Osteoblast (primary cell): Measurements from ENCODE around the gene SOX8. TPM values are rescaled to one million over a fixed set of nuclear protein-coding genes. Genes with fewer than 3 reads are reported as not detected.

Experiments used
- DNase-seq: peaks from one replicate; pipeline ENCODE4 v3.0.0; 2011; ENCODE audit warnings: low spot score, mixed read lengths; ENCODE audit not compliant: insufficient read length; ENCODE audit errors: missing footprints
- H2AFZ ChIP-seq: 2 replicates; pipeline ENCODE4 v1.6.0; 2011; ENCODE audit warnings: mild to moderate bottlenecking, low read length
- H3K27ac ChIP-seq: 2 replicates; pipeline ENCODE4 v1.5.1; 2011; ENCODE audit warnings: mild to moderate bottlenecking, low read depth, low read length, moderate library complexity
- H3K27me3 ChIP-seq: 2 replicates; pipeline ENCODE4 v1.6.0; 2012; ENCODE audit warnings: mild to moderate bottlenecking, control low read depth, inconsistent platforms, low read length, moderate library complexity; ENCODE audit not compliant: insufficient read depth
- H3K36me3 ChIP-seq: 2 replicates; pipeline ENCODE4 v1.5.1; 2011; ENCODE audit warnings: mild to moderate bottlenecking, low read length, control low read depth, moderate library complexity; ENCODE audit not compliant: insufficient read depth
- H3K4me1 ChIP-seq: 2 replicates; pipeline ENCODE4 v1.5.1; 2011; ENCODE audit warnings: mild to moderate bottlenecking, low read length, control low read depth, moderate library complexity; ENCODE audit not compliant: insufficient read depth
- H3K4me2 ChIP-seq: 2 replicates; pipeline ENCODE4 v1.6.0; 2011; ENCODE audit warnings: mild to moderate bottlenecking, low read length; ENCODE audit not compliant: insufficient read depth
- H3K4me3 ChIP-seq: fragments of 200-600 bp; sonication (generic); 3 replicates; pipeline ENCODE4 v1.5.1; 2012; ENCODE audit warnings: mild to moderate bottlenecking, low read length, inconsistent platforms; ENCODE audit not compliant: insufficient read depth
- H3K79me2 ChIP-seq: 2 replicates; pipeline ENCODE4 v1.6.0; 2012; ENCODE audit warnings: mild to moderate bottlenecking, low read length, control low read depth, inconsistent platforms; ENCODE audit not compliant: insufficient read depth
- H3K9me3 ChIP-seq: 2 replicates; pipeline ENCODE4 v1.5.1; 2011; ENCODE audit warnings: low read depth, low read length, control low read depth
- H4K20me1 ChIP-seq: 2 replicates; pipeline ENCODE4 v1.6.0; 2012; ENCODE audit warnings: mild to moderate bottlenecking, low read length, control low read depth; ENCODE audit not compliant: insufficient read depth
- CTCF ChIP-seq: IDR thresholded peaks from 2 replicates; pipeline ENCODE4 v1.5.1; 2011; ENCODE audit warnings: mild to moderate bottlenecking, low read depth, low read length, moderate library complexity; ENCODE audit errors: extremely low read depth
- total RNA-seq: library from RNA; depleted of rRNA; stranded (reverse); fragments of >200 nt; gene quantifications from 2 replicates; pipeline ENCODE4 v1.2.3, GENCODE V29; 2012

The SOX8 gene
- total RNA-seq, 1 donor: not detected

DNA sequence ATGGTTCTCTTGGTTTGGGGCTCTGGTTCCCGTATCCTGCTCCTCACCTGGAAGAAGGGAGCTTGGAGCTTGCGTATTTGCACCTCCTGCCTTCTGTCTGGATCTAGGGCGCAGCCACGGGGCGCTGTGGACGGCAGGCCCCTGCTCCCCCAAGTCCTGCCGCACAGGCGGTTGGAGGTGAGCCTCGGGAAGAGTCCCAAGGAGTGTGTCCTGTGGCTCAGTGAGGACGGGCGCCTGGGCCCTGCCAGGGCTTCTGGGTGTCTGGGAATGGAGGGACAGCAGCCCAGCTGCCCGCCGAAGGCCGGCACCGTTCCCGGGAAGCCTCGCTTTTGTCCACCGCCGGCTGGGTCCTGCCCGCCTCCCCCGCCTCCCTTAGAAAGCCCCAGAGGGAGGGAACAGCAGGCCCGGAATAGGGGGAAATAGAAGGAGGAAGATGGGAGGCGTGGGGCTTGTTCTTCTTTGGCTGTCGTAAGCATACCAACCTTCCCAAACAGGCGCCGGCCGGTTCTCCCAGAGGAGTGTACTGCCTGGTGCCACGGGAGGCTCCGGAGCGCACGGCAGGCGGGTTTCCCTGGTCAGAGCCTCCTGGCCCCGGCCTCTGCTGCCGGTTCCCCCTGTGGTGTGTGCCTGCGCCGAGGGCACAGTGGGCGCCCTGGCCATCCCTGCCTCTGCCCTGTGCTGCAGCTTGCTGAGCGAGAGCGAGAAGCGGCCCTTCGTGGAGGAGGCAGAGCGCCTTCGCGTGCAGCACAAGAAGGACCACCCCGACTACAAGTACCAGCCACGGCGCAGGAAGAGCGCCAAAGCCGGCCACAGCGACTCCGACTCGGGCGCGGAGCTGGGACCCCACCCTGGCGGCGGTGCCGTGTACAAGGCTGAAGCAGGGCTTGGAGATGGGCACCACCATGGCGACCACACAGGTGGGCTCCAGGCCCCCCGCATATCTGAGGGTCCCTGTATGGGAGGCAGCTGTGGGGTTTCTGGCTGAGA is 1.8 kb downstream of the SOX8 start:
- Histone ChIP-seq H3K4me1 (no peaks in the 10 kb centered on the region), H3K79me2 (no peaks in the 10 kb centered on the region), H3K27me3 (peaks cover 77% of the 10 kb centered on the region), H2AFZ (no peak overlapping the region), H3K4me3 (no peak overlapping the region), H3K9me3 (no peaks in the 10 kb centered on the region), H3K27ac (no peak overlapping the region), H3K4me2 (no peak overlapping the region), H3K36me3 (no peaks in the 10 kb centered on the region), H4K20me1 (no peaks in the 10 kb centered on the region)
- TF ChIP-seq CTCF: no peak
- peak; percentile 93 for DNase-seq

- Histone ChIP-seq H3K27me3 (peaks cover 81% of the 10 kb centered on the region), H3K27ac (no peak overlapping the region), H3K79me2 (no peaks in the 10 kb centered on the region), H4K20me1 (no peaks in the 10 kb centered on the region), H3K4me1 (no peaks in the 10 kb centered on the region), H3K9me3 (no peaks in the 10 kb centered on the region), H2AFZ (no peak overlapping the region), H3K4me3 (no peak overlapping the region), H3K4me2 (no peak overlapping the region), H3K36me3 (no peaks in the 10 kb centered on the region)
- DNase-seq: no peak
- no peak for TF ChIP-seq CTCF
These were observed 2.6 kb downstream of the SOX8 start for GRCh38 chr16:984121-984694.

DNA sequence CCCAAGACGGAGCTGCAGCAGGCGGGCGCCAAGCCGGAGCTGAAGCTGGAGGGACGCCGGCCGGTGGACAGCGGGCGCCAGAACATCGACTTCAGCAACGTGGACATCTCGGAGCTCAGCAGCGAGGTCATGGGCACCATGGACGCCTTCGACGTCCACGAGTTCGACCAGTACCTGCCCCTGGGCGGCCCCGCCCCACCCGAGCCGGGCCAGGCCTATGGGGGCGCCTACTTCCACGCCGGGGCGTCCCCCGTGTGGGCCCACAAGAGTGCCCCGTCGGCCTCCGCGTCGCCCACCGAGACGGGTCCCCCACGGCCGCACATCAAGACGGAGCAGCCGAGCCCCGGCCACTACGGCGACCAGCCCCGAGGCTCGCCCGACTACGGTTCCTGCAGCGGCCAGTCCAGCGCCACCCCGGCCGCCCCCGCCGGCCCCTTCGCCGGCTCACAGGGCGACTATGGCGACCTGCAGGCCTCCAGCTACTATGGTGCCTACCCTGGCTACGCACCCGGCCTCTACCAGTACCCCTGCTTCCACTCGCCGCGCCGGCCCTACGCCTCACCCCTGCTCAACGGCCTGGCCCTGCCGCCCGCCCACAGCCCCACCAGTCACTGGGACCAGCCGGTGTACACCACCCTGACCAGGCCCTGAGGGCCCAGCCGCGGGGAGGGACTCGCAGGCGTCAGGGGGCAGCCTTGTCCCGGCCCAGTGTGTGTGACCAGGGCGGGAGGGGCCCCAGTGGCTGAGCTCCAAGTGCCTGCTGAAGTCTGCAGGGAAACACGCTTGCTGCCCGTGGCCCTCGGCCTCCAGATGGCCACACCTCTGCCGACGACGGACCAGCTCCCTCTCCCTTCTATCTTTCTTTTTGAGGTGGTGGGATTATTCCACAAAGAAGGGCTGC is 3.4 kb downstream of the SOX8 start:
- Histone ChIP-seq H3K4me3 (no peak overlapping the region), H3K27me3 (peaks cover 74% of the 10 kb centered on the region), H3K4me1 (no peaks in the 10 kb centered on the region), H3K36me3 (no peaks in the 10 kb centered on the region), H3K9me3 (no peaks in the 10 kb centered on the region), H3K4me2 (no peak overlapping the region), H4K20me1 (no peaks in the 10 kb centered on the region), H3K27ac (no peak overlapping the region), H2AFZ (no peak overlapping the region), H3K79me2 (no peaks in the 10 kb centered on the region)
- no peak for DNase-seq
- TF ChIP-seq CTCF: no peak
